Measurements from ENCODE around the gene ETHE1.

Gene ETHE1

GRCh38 chr19:43502419-43502976 is 24.5 kb downstream of the ETHE1 start:
- no peak for DNase-seq (ENCODE audit: low read depth)
- no peak for TF ChIP-seq CTCF (IDR thresholded peaks at IDR 0.05; ENCODE audit: low read length, missing control alignments)
- H3K4me3 ChIP-seq (replicated peaks; ENCODE audit: low read depth, low read length) = no peak overlapping the region

GRCh38 chr19:43501661-43502418 is 25.2 kb downstream of the ETHE1 start:
- no peak for DNase-seq (ENCODE audit: low read depth)
- H3K4me3 ChIP-seq (replicated peaks; ENCODE audit: low read depth, low read length) = no peak overlapping the region

GRCh38 chr19:43499042-43499441 is 28.0 kb downstream of the ETHE1 start:
- TF ChIP-seq CTCF (IDR thresholded peaks at IDR 0.05; ENCODE audit: low read length, missing control alignments) = no peak
- no peak overlapping the region for H3K4me3 ChIP-seq (replicated peaks; ENCODE audit: low read depth, low read length)
- no peak for DNase-seq (ENCODE audit: low read depth)

More at GRCh38 chr19:43501661-43502418, 25.2 kb downstream of the ETHE1 start:
- no peak for TF ChIP-seq CTCF (IDR thresholded peaks at IDR 0.05; ENCODE audit: low read length, missing control alignments)

- no peak overlapping the region for H3K4me3 ChIP-seq (replicated peaks; ENCODE audit: low read depth, low read length)
- no peak for TF ChIP-seq CTCF (IDR thresholded peaks at IDR 0.05; ENCODE audit: low read length, missing control alignments)
- DNase-seq (ENCODE audit: low read depth) = no peak
Measured at GRCh38 chr19:43498233-43498842, 28.7 kb downstream of the ETHE1 start.

GRCh38 chr19:43496960-43497359 is 30.0 kb downstream of the ETHE1 start:
- TF ChIP-seq CTCF (IDR thresholded peaks at IDR 0.05; ENCODE audit: low read length, missing control alignments) = no peak
- no peak for DNase-seq (ENCODE audit: low read depth)
- no peak overlapping the region for H3K4me3 ChIP-seq (replicated peaks; ENCODE audit: low read depth, low read length)

GRCh38 chr19:43495082-43495481 is 31.9 kb downstream of the ETHE1 start:
- TF ChIP-seq CTCF (IDR thresholded peaks at IDR 0.05; ENCODE audit: low read length, missing control alignments) = no peak
- DNase-seq (ENCODE audit: low read depth) = no peak
- H3K4me3 ChIP-seq (replicated peaks; ENCODE audit: low read depth, low read length) = no peak overlapping the region

Measured in fibroblast of pulmonary artery (primary cell).